ENCODE measurements around the gene CA6. TPM values are rescaled to one million over a fixed set of nuclear protein-coding genes. Genes with fewer than 3 reads are reported as not detected.

CA6 gene
- total RNA-seq, 2 donors from 2014 or later: not detected

- no peak overlapping the region for H3K4me3 Mint-ChIP-seq
- Histone ChIP-seq H3K9ac (ENCODE audit: extremely low read depth, low read length, poor library complexity, severe bottlenecking) (no peak overlapping the region), H3K27me3 (ENCODE audit: control insufficient read depth, insufficient read depth, low read length, poor library complexity, severe bottlenecking) (no peaks in the 10 kb centered on the region), H3K4me3 (ENCODE audit: low read length) (no peak overlapping the region), H3K36me3 (ENCODE audit: control insufficient read depth, insufficient read depth, low read length) (no peaks in the 10 kb centered on the region), H3K27ac (ENCODE audit: low read depth, low read length) (no peak overlapping the region), H3K4me1 (ENCODE audit: control insufficient read depth, insufficient read depth, low read length) (no peaks in the 10 kb centered on the region), H3K9me3 (ENCODE audit: control insufficient read depth, low read length) (peaks cover 8% of the 10 kb centered on the region)
- peaks cover 4% of the 10 kb centered on the region for H3K4me1 Mint-ChIP-seq
- no peak for TF ChIP-seq CTCF (conservative IDR thresholded peaks at IDR 0.05)
- WGBS, 2 experiments (ENCODE audit: insufficient coverage in 1 of 2, insufficient read length in 1 of 2): 95 to 100% methylated on average over 3 to 4 of the region's 4 CpGs
- H3K36me3 Mint-ChIP-seq (ENCODE audit: low read depth): no peaks in the 10 kb centered on the region
- H3K27me3 Mint-ChIP-seq (ENCODE audit: insufficient read depth): no peaks in the 10 kb centered on the region
- peaks cover 17% of the 10 kb centered on the region for H3K9me3 Mint-ChIP-seq
- H3K27ac Mint-ChIP-seq: no peak overlapping the region
- DNase-seq: no peak
Observed at GRCh38 chr1:8937701-8938100, 8.0 kb upstream of the CA6 start.

- H3K27me3 Mint-ChIP-seq (ENCODE audit: insufficient read depth): no peaks in the 10 kb centered on the region
- TF ChIP-seq CTCF (conservative IDR thresholded peaks at IDR 0.05): no peak
Observed at GRCh38 chr1:8938232-8938999, 7.3 kb upstream of the CA6 start.

GRCh38 chr1:8939000-8939265 lies 6.7 kb upstream of the CA6 start:
- H3K27me3 ChIP-seq (ENCODE audit: control insufficient read depth, insufficient read depth, low read length, poor library complexity, severe bottlenecking): no peaks in the 10 kb centered on the region
- H3K27ac ChIP-seq (ENCODE audit: low read depth, low read length): peak overlapping the region; percentile 51
- H3K4me3 Mint-ChIP-seq: no peak overlapping the region
- no peak overlapping the region for H3K27ac Mint-ChIP-seq
- no peak for DNase-seq
- no peaks in the 10 kb centered on the region for H3K36me3 ChIP-seq (ENCODE audit: control insufficient read depth, insufficient read depth, low read length)
- peaks cover 14% of the 10 kb centered on the region for H3K9me3 Mint-ChIP-seq
- peaks cover 8% of the 10 kb centered on the region for H3K9me3 ChIP-seq (ENCODE audit: control insufficient read depth, low read length)
- peaks cover 15% of the 10 kb centered on the region for H3K4me1 Mint-ChIP-seq
- H3K27me3 Mint-ChIP-seq (ENCODE audit: insufficient read depth): no peaks in the 10 kb centered on the region
- peaks cover 8% of the 10 kb centered on the region for H3K4me1 ChIP-seq (ENCODE audit: control insufficient read depth, insufficient read depth, low read length)
- no peak overlapping the region for H3K9ac ChIP-seq (ENCODE audit: extremely low read depth, low read length, poor library complexity, severe bottlenecking)
- H3K36me3 Mint-ChIP-seq (ENCODE audit: low read depth): no peaks in the 10 kb centered on the region
- H3K4me3 ChIP-seq (ENCODE audit: low read length): no peak overlapping the region
- WGBS, 2 experiments (ENCODE audit: insufficient coverage in 1 of 2, insufficient read length in 1 of 2): 93 to 95% methylated on average over 2 of the region's 2 CpGs
- TF ChIP-seq CTCF (conservative IDR thresholded peaks at IDR 0.05): no peak

More at GRCh38 chr1:8938232-8938999, 7.3 kb upstream of the CA6 start:
- H3K36me3 ChIP-seq (ENCODE audit: control insufficient read depth, insufficient read depth, low read length): no peaks in the 10 kb centered on the region
- 91 to 100% methylated on average over 4 to 7 of the region's 7 CpGs for WGBS, 2 experiments (ENCODE audit: insufficient coverage in 1 of 2, insufficient read length in 1 of 2)
- H3K9me3 ChIP-seq (ENCODE audit: control insufficient read depth, low read length): peaks cover 8% of the 10 kb centered on the region
- peaks cover 3% of the 10 kb centered on the region for H3K4me1 ChIP-seq (ENCODE audit: control insufficient read depth, insufficient read depth, low read length)
- Mint-ChIP-seq H3K4me3 (no peak overlapping the region), H3K4me1 (peaks cover 10% of the 10 kb centered on the region), H3K36me3 (ENCODE audit: low read depth) (no peaks in the 10 kb centered on the region), H3K27ac (no peak overlapping the region), H3K9me3 (peaks cover 14% of the 10 kb centered on the region)
- H3K27me3 ChIP-seq (ENCODE audit: control insufficient read depth, insufficient read depth, low read length, poor library complexity, severe bottlenecking): no peaks in the 10 kb centered on the region
- H3K4me3 ChIP-seq (ENCODE audit: low read length): no peak overlapping the region
- H3K9ac ChIP-seq (ENCODE audit: extremely low read depth, low read length, poor library complexity, severe bottlenecking): no peak overlapping the region
- DNase-seq: no peak
- H3K27ac ChIP-seq (ENCODE audit: low read depth, low read length): peak overlapping the region; percentile 51

All from endodermal cell (in vitro differentiated cells).